Fibroblast of lung (primary cell): ENCODE results near the gene GART. TPM values are rescaled to one million over a fixed set of nuclear protein-coding genes. Genes with fewer than 3 reads are reported as not detected.
"Not testable (repeated sequence)": the region's sequence is repeated elsewhere in the genome, so short reads cannot be mapped to it uniquely, and the experiment has no call there.

Experiments used
- DNase-seq, 2 donors: peaks; one replicate each; pipeline versions ENCODE4 v3.0.0 to v3.0.0-alpha.2; 2010; ENCODE audit warnings: low read depth in 2 of 2
- H2AFZ ChIP-seq: 2 replicates; pipeline ENCODE4 v1.5.1; 2012; ENCODE audit warnings: low read length, control low read depth, inconsistent platforms
- H3K27ac ChIP-seq: 2 replicates; pipeline ENCODE4 v1.5.1; 2011; ENCODE audit warnings: low read length, control low read depth; ENCODE audit not compliant: insufficient read depth
- H3K27me3 ChIP-seq: 2 replicates; pipeline ENCODE4 v1.5.1; 2011; ENCODE audit warnings: mild to moderate bottlenecking, low read length; ENCODE audit not compliant: control insufficient read depth, insufficient read depth
- H3K36me3 ChIP-seq: 2 replicates; pipeline ENCODE4 v1.5.1; 2011; ENCODE audit warnings: low read length; ENCODE audit not compliant: control insufficient read depth, insufficient read depth
- H3K4me1 ChIP-seq: 2 replicates; pipeline ENCODE4 v1.5.1; 2011; ENCODE audit warnings: low read length; ENCODE audit not compliant: control insufficient read depth, insufficient read depth; ENCODE audit errors: extremely low read depth
- H3K4me2 ChIP-seq: 2 replicates; pipeline ENCODE4 v1.5.1; 2011; ENCODE audit warnings: low read length, control low read depth; ENCODE audit not compliant: insufficient read depth; ENCODE audit errors: extremely low read depth
- H3K4me3 ChIP-seq, 4 experiments: fragments of 200-600 bp in 1 of 4; sonication (generic) in 1 of 4; replicated peaks in 1 of 4; 2 replicates each; pipeline ENCODE4 v1.5.1; 2011 to 2016; ENCODE audit warnings: low read length in 4 of 4, low read depth in 3 of 4, mild to moderate bottlenecking in 3 of 4, control low read depth in 2 of 4, inconsistent platforms in 1 of 4, mixed read lengths in 1 of 4; ENCODE audit not compliant: insufficient read depth in 1 of 4; ENCODE audit errors: control extremely low read depth in 1 of 4
- H3K79me2 ChIP-seq: 2 replicates; pipeline ENCODE4 v1.5.1; 2012; ENCODE audit warnings: mild to moderate bottlenecking, low read length, inconsistent platforms; ENCODE audit not compliant: control insufficient read depth, insufficient read depth
- H3K9ac ChIP-seq: 2 replicates; pipeline ENCODE4 v1.5.1; 2011; ENCODE audit warnings: mild to moderate bottlenecking, low read length, control low read depth; ENCODE audit not compliant: insufficient read depth
- H3K9me3 ChIP-seq: 2 replicates; pipeline ENCODE4 v1.5.1; 2012; ENCODE audit warnings: low read depth, low read length; ENCODE audit not compliant: control insufficient read depth, insufficient read depth
- H4K20me1 ChIP-seq: 2 replicates; pipeline ENCODE4 v1.5.1; 2011; ENCODE audit warnings: low read length; ENCODE audit not compliant: control insufficient read depth, insufficient read depth; ENCODE audit errors: extremely low read depth
- CTCF ChIP-seq, 2 donors: IDR thresholded peaks in 1 of 2; conservative IDR thresholded peaks in 1 of 2; 1 replicate in 1 of 2; 2 replicates in 1 of 2; pipeline ENCODE4 v1.5.1; 2011 to 2012; ENCODE audit warnings: low read length in 2 of 2, control low read depth in 1 of 2, inconsistent platforms in 1 of 2, low read depth in 1 of 2, mild to moderate bottlenecking in 1 of 2
- EZH2 ChIP-seq: IDR thresholded peaks from 2 replicates; pipeline ENCODE4 v1.5.1; 2012; ENCODE audit warnings: low read length, control low read depth, mild to moderate bottlenecking; ENCODE audit errors: missing control alignments
- polyA plus RNA-seq, 2 donors: library from polyadenylated mRNA; depleted of rRNA in 1 of 2; stranded (reverse) in 1 of 2; unstranded in 1 of 2; fragments of >200 nt; gene quantifications; 2 replicates each; pipeline ENCODE4 v1.2.1, GENCODE V29; 2011 to 2012; ENCODE audit warnings: missing spikeins in 1 of 2
- total RNA-seq: library from RNA; depleted of rRNA; stranded (reverse); fragments of >200 nt; gene quantifications from 2 replicates; pipeline ENCODE4 v1.2.1, GENCODE V29; 2014

GART gene
- total and polyA plus RNA-seq, 2 donors (not counting 1 experiment from before 2014, with no cell fraction given): 15.6 to 64.4 TPM

GRCh38 chr21:33510826-33511225 lies 31.1 kb downstream of the GART start:
- no peak for TF ChIP-seq EZH2
- TF ChIP-seq CTCF (conservative IDR thresholded peaks at IDR 0.05 in 1 of 2, IDR thresholded peaks at IDR 0.05 in 1 of 2; ENCODE audit: low read depth in 1 of 2, low read length in 2 of 2): no peak
- Histone ChIP-seq H3K27ac (no peak overlapping the region), H3K4me2 (no peak overlapping the region), H3K4me3 (no peak overlapping the region), H2AFZ (no peak overlapping the region), H3K27me3 (no peaks in the 10 kb centered on the region), H3K79me2 (no peaks in the 10 kb centered on the region), H3K9me3 (no peaks in the 10 kb centered on the region), H3K9ac (no peak overlapping the region), H4K20me1 (no peaks in the 10 kb centered on the region), H3K4me1 (no peaks in the 10 kb centered on the region), H3K36me3 (peaks cover 9% of the 10 kb centered on the region)
- no peak for DNase-seq

DNA sequence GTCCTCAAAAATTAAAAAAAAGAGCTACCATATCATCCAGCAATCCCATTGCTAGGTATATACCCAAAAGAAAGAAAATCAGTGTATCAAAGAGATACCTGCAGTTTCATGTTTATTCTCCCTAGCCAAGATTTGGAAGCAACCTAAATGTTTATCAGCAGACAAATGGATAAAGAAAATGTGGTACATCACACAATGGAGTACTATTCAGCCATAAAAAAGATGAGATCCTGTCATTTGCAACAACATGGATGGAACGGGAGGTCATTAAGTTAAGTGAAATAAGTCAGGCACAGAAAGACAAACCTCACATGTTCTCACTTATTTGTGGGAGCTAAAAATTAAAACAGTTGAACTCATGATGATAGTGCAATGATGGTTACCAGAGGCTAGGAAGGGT lies 34.9 kb downstream of the GART start:
- not testable (repeated sequence) for H2AFZ ChIP-seq, H3K27ac ChIP-seq, H3K4me1 ChIP-seq, H3K9ac ChIP-seq, H4K20me1 ChIP-seq, H3K9me3 ChIP-seq, H3K79me2 ChIP-seq, DNase-seq, H3K27me3 ChIP-seq, H3K4me2 ChIP-seq, H3K36me3 ChIP-seq, H3K4me3 ChIP-seq

GRCh38 chr21:33505833-33506232 lies 36.1 kb downstream of the GART start:
- H3K4me3 ChIP-seq: no peak overlapping the region
- no peaks in the 10 kb centered on the region for H3K9me3 ChIP-seq
- H2AFZ ChIP-seq: no peak overlapping the region
- no peak overlapping the region for H3K9ac ChIP-seq
- no peaks in the 10 kb centered on the region for H3K4me1 ChIP-seq
- no peak overlapping the region for H3K4me2 ChIP-seq
- DNase-seq: no peak
- no peak overlapping the region for H3K27ac ChIP-seq
- no peak for TF ChIP-seq CTCF (conservative IDR thresholded peaks at IDR 0.05 in 1 of 2, IDR thresholded peaks at IDR 0.05 in 1 of 2; ENCODE audit: low read depth in 1 of 2, low read length in 2 of 2)
- no peak for TF ChIP-seq EZH2
- H3K79me2 ChIP-seq: no peaks in the 10 kb centered on the region
- no peaks in the 10 kb centered on the region for H4K20me1 ChIP-seq
- peaks cover 4% of the 10 kb centered on the region for H3K36me3 ChIP-seq
- no peaks in the 10 kb centered on the region for H3K27me3 ChIP-seq
